CD14-positive monocyte (primary cell): ENCODE results near the gene RYR2. TPM values are rescaled to one million over a fixed set of nuclear protein-coding genes. Genes with fewer than 3 reads are reported as not detected.

Experiments used
- DNase-seq, 3 donors: peaks; one replicate each; pipeline ENCODE4 v3.0.0-alpha.2; 2011 to 2022
- H2AFZ ChIP-seq: 2 replicates; pipeline ENCODE4 v1.6.0; 2012; ENCODE audit warnings: mild to moderate bottlenecking, low read depth, low read length, inconsistent platforms; ENCODE audit not compliant: insufficient read depth, poor library complexity, severe bottlenecking
- H3K27ac ChIP-seq, 2 donors: 1 replicate in 1 of 2; 2 replicates in 1 of 2; pipeline ENCODE4 v1.5.1; 2012 to 2013; ENCODE audit warnings: low read length in 2 of 2, control low read depth in 1 of 2, inconsistent platforms in 1 of 2, low read depth in 1 of 2, mild to moderate bottlenecking in 1 of 2
- H3K27me3 ChIP-seq, 2 donors: one replicate each; pipeline versions ENCODE4 v1.6.0 to v1.6.1; 2011 to 2013; ENCODE audit warnings: low read length in 2 of 2; ENCODE audit not compliant: control insufficient read depth in 2 of 2, insufficient read depth in 2 of 2
- H3K36me3 ChIP-seq, 2 donors: replicated peaks in 1 of 2; 1 replicate in 1 of 2; 2 replicates in 1 of 2; pipeline versions ENCODE4 v1.5.1 to v1.6.1; 2012 to 2013; ENCODE audit warnings: low read length in 2 of 2, control low read depth in 1 of 2, inconsistent platforms in 1 of 2, mild to moderate bottlenecking in 1 of 2; ENCODE audit not compliant: insufficient read depth in 2 of 2, control insufficient read depth in 1 of 2
- H3K4me1 ChIP-seq, 2 donors: 1 replicate in 1 of 2; 2 replicates in 1 of 2; pipeline versions ENCODE4 v1.5.1 to v1.6.1; 2012 to 2013; ENCODE audit warnings: low read length in 2 of 2, control low read depth in 1 of 2, inconsistent platforms in 1 of 2, mild to moderate bottlenecking in 1 of 2, moderate library complexity in 1 of 2; ENCODE audit not compliant: insufficient read depth in 2 of 2, control insufficient read depth in 1 of 2
- H3K4me2 ChIP-seq: replicated peaks from 2 replicates; pipeline ENCODE3; 2012; ENCODE audit warnings: low read length, moderate library complexity, mild to moderate bottlenecking; ENCODE audit not compliant: poor library complexity, severe bottlenecking; ENCODE audit errors: extremely low read depth
- H3K4me3 ChIP-seq, 3 experiments: fragments of 200-600 bp in 1 of 3; sonication (generic) in 1 of 3; replicated peaks in 1 of 3; 1 replicate in 2 of 3; 2 replicates in 1 of 3; pipeline ENCODE4 v1.5.1; 2011 to 2013; ENCODE audit warnings: low read length in 3 of 3, mild to moderate bottlenecking in 3 of 3, control low read depth in 2 of 3, low read depth in 2 of 3, inconsistent platforms in 1 of 3, moderate library complexity in 1 of 3
- H3K79me2 ChIP-seq: 2 replicates; pipeline ENCODE4 v1.6.0; 2012; ENCODE audit warnings: mild to moderate bottlenecking, control low read depth, inconsistent platforms, low read length, moderate library complexity; ENCODE audit not compliant: insufficient read depth
- H3K9ac ChIP-seq: 2 replicates; pipeline ENCODE4 v1.6.0; 2017; ENCODE audit warnings: low read length, mild to moderate bottlenecking; ENCODE audit not compliant: insufficient read depth, poor library complexity, severe bottlenecking
- H3K9me3 ChIP-seq, 2 donors: replicated peaks in 1 of 2; 1 replicate in 1 of 2; 2 replicates in 1 of 2; pipeline versions ENCODE4 v1.5.1 to v1.6.1; 2012 to 2013; ENCODE audit warnings: low read length in 2 of 2, control low read depth in 1 of 2; ENCODE audit not compliant: control insufficient read depth in 1 of 2, insufficient read depth in 1 of 2
- H4K20me1 ChIP-seq: 2 replicates; pipeline ENCODE4 v1.6.0; 2012; ENCODE audit warnings: mild to moderate bottlenecking, low read length, control low read depth, moderate library complexity; ENCODE audit not compliant: insufficient read depth
- H3K27ac Mint-ChIP-seq, 7 donors: one replicate each; pipeline ENCODE4 v1.8.0; 2020; ENCODE audit warnings: mild to moderate bottlenecking in 7 of 7, mixed read lengths in 7 of 7, moderate library complexity in 6 of 7, inconsistent platforms in 2 of 7
- H3K27me3 Mint-ChIP-seq, 3 donors: one replicate each; pipeline ENCODE4 v1.8.0; 2021 to 2022; ENCODE audit warnings: low read depth in 3 of 3, mild to moderate bottlenecking in 3 of 3, mixed read lengths in 3 of 3, moderate library complexity in 3 of 3, inconsistent platforms in 1 of 3
- H3K36me3 Mint-ChIP-seq, 2 donors: one replicate each; pipeline ENCODE4 v1.8.0; 2020; ENCODE audit warnings: mixed read lengths in 2 of 2, inconsistent platforms in 1 of 2, mild to moderate bottlenecking in 1 of 2
- H3K4me1 Mint-ChIP-seq: one replicate; pipeline ENCODE4 v1.8.0; 2020; ENCODE audit warnings: mild to moderate bottlenecking, mixed read lengths
- H3K4me3 Mint-ChIP-seq, 2 donors: one replicate each; pipeline ENCODE4 v1.8.0; 2020; ENCODE audit warnings: mild to moderate bottlenecking in 2 of 2, mixed read lengths in 2 of 2, moderate library complexity in 1 of 2
- H3K9me3 Mint-ChIP-seq, 7 donors: one replicate each; pipeline ENCODE4 v1.8.0; 2020 to 2022; ENCODE audit warnings: mixed read lengths in 7 of 7, mild to moderate bottlenecking in 6 of 7, moderate library complexity in 6 of 7, inconsistent platforms in 2 of 7
- WGBS: methylation state at CpG from one replicate; pipeline ENCODE4 v1.1.5; 2013; ENCODE audit warnings: missing lambda C conversion rate; ENCODE audit not compliant: insufficient coverage; 5-methylcytosine and 5-hydroxymethylcytosine counted together
- intact Hi-C, 2 donors: fragments of 100-400 bp; cut with micrococcal nuclease; formaldehyde crosslinking; loops; one replicate each; pipeline versions ENCODE4 v1.15.0 to v1.15.1; 2023
- polyA plus RNA-seq, 3 donors: library from polyadenylated mRNA; depleted of rRNA in 1 of 3; unstranded in 2 of 3; stranded (reverse) in 1 of 3; fragments of 300-500 nt in 2 of 3; fragments of >200 nt in 1 of 3; fragmentation: Illumina TruSeq in 2 of 3; gene quantifications; 1 replicate in 2 of 3; 2 replicates in 1 of 3; pipeline ENCODE4 v1.2.3, GENCODE V29; 2012 to 2021
- TF ChIP-seq, protein P1 (sequence below): fragments of 200-600 bp; IDR thresholded peaks from one replicate; pipeline ENCODE4 v1.8.0; 2022; ENCODE audit warnings: antibody characterized with exemption, mild to moderate bottlenecking

The RYR2 gene
- polyA plus RNA-seq, 3 donors: not detected

DNA sequence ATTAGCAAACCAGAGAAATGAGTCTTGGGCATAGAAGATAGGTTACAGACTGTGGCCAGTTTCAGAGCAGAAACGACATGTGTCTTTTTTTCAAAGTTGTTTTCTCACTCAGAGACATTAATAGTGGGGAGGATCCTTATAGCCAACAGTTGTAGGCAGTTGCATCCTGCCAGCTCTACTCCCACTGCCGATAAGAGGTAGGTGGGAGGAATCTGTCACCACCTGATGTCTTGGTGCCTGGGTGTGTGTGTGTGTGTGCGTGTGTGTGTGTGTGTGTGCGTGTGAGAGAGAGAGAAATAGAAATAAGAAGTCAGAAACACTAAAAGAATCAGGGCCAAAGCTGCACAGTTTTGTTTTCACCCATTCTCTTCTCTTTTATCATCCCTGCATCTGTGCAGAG is 629.3 kb downstream of the RYR2 start:
- no peak overlapping the region for H3K9ac ChIP-seq
- H3K4me1 ChIP-seq: no peaks in the 10 kb centered on the region
- TF ChIP-seq, protein P1, sequence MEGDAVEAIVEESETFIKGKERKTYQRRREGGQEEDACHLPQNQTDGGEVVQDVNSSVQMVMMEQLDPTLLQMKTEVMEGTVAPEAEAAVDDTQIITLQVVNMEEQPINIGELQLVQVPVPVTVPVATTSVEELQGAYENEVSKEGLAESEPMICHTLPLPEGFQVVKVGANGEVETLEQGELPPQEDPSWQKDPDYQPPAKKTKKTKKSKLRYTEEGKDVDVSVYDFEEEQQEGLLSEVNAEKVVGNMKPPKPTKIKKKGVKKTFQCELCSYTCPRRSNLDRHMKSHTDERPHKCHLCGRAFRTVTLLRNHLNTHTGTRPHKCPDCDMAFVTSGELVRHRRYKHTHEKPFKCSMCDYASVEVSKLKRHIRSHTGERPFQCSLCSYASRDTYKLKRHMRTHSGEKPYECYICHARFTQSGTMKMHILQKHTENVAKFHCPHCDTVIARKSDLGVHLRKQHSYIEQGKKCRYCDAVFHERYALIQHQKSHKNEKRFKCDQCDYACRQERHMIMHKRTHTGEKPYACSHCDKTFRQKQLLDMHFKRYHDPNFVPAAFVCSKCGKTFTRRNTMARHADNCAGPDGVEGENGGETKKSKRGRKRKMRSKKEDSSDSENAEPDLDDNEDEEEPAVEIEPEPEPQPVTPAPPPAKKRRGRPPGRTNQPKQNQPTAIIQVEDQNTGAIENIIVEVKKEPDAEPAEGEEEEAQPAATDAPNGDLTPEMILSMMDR: no peak
- no peaks in the 10 kb centered on the region for H3K4me1 Mint-ChIP-seq
- H3K9me3 Mint-ChIP-seq: peaks cover 0 to 4% (median 0%) of the 10 kb centered on the region in 7 donors
- no peaks in the 10 kb centered on the region for H3K36me3 Mint-ChIP-seq
- H3K27ac Mint-ChIP-seq: no peak overlapping the region
- no peaks in the 10 kb centered on the region for H3K9me3 ChIP-seq
- H3K27me3 ChIP-seq: no peaks in the 10 kb centered on the region
- no peak for DNase-seq
- H3K27me3 Mint-ChIP-seq: no peaks in the 10 kb centered on the region
- H3K36me3 ChIP-seq: no peaks in the 10 kb centered on the region
- no peaks in the 10 kb centered on the region for H4K20me1 ChIP-seq
- intact Hi-C loops: no loop called here
- no peak overlapping the region for H3K4me3 ChIP-seq
- H3K27ac ChIP-seq: no peak overlapping the region
- no peak overlapping the region for H2AFZ ChIP-seq
- no peak overlapping the region for H3K4me2 ChIP-seq
- H3K79me2 ChIP-seq: no peaks in the 10 kb centered on the region
- 80% methylated on average over 1 of the region's 4 CpGs for WGBS
- H3K4me3 Mint-ChIP-seq: no peak overlapping the region

DNA sequence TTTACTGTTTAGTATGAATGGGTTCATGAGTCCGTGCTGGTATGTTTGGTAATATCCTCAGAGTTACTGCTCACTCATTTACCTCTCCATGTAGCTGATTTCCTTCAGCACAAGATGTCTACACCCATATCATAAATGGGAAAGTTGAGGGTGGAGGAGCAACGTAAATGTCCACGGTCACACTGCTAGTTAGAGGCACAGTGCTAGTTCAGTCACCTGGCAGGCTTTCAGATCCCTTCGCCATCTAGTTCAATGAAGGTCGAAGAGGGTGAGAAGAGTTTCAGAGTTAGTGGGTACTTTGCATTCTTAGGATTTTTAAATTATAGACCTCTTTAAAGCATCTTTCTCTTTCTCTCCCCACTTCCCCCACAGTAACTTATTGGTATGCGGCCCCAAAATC is 630.0 kb downstream of the RYR2 start:
- Histone ChIP-seq H3K36me3 (no peaks in the 10 kb centered on the region), H3K4me2 (no peak overlapping the region), H3K27ac (no peak overlapping the region), H3K27me3 (no peaks in the 10 kb centered on the region), H3K9ac (no peak overlapping the region), H3K79me2 (no peaks in the 10 kb centered on the region), H3K9me3 (no peaks in the 10 kb centered on the region), H3K4me3 (no peak overlapping the region), H2AFZ (no peak overlapping the region), H3K4me1 (no peaks in the 10 kb centered on the region), H4K20me1 (no peaks in the 10 kb centered on the region)
- no peak overlapping the region for H3K27ac Mint-ChIP-seq
- H3K4me3 Mint-ChIP-seq: no peak overlapping the region
- no peak for DNase-seq
- H3K4me1 Mint-ChIP-seq: no peaks in the 10 kb centered on the region
- intact Hi-C loops: no loop called here
- no peaks in the 10 kb centered on the region for H3K36me3 Mint-ChIP-seq
- no peaks in the 10 kb centered on the region for H3K27me3 Mint-ChIP-seq
- WGBS: no CpG with 5 or more reads among the region's 6 CpGs
- TF ChIP-seq, protein P1: no peak
- peaks cover 0 to 4% (median 0%) of the 10 kb centered on the region in 7 donors for H3K9me3 Mint-ChIP-seq
